ENCODE measurements around the gene HABP2.

The HABP2 gene

GRCh38 chr10:113609704-113610108 is 56.9 kb downstream of the HABP2 start:
- DNase-seq, result no peak

GRCh38 chr10:113610631-113611601 is 58.1 kb downstream of the HABP2 start:
- DNase-seq, result no peak

- DNase-seq, result no peak
These were observed 59.3 kb downstream of the HABP2 start for GRCh38 chr10:113612154-113612553.

- no peak for DNase-seq
These were observed 60.6 kb downstream of the HABP2 start for GRCh38 chr10:113613427-113613826.

GRCh38 chr10:113613977-113614690 is 61.3 kb downstream of the HABP2 start:
- DNase-seq, result no peak

- DNase-seq, result no peak
These were observed 63.6 kb downstream of the HABP2 start for GRCh38 chr10:113616244-113617074.

- DNase-seq, result no peak
These were observed 64.2 kb downstream of the HABP2 start for GRCh38 chr10:113617086-113617485.

GRCh38 chr10:113618338-113618737 is 65.5 kb downstream of the HABP2 start:
- no peak for DNase-seq

- DNase-seq, result no peak
These were observed 66.5 kb downstream of the HABP2 start for GRCh38 chr10:113619401-113619800.

GRCh38 chr10:113620511-113620910 is 67.7 kb downstream of the HABP2 start:
- DNase-seq, result no peak

- no peak for DNase-seq
These were observed 68.1 kb downstream of the HABP2 start for GRCh38 chr10:113620936-113621335.

GRCh38 chr10:113621799-113622198 is 68.9 kb downstream of the HABP2 start:
- no peak for DNase-seq

GRCh38 chr10:113622831-113623230 is 70.0 kb downstream of the HABP2 start:
- DNase-seq, result no peak

- DNase-seq, result no peak
These were observed 72.8 kb downstream of the HABP2 start for GRCh38 chr10:113625461-113626186.

GRCh38 chr10:113626809-113627355 is 74.0 kb downstream of the HABP2 start:
- DNase-seq, result no peak

- DNase-seq, result no peak
These were observed 75.0 kb downstream of the HABP2 start for GRCh38 chr10:113627836-113628235.

- no peak for DNase-seq
These were observed 75.8 kb downstream of the HABP2 start for GRCh38 chr10:113628607-113629153.

GRCh38 chr10:113630929-113631533 is 78.2 kb downstream of the HABP2 start:
- DNase-seq, result no peak

- DNase-seq, result no peak
These were observed 79.0 kb downstream of the HABP2 start for GRCh38 chr10:113631684-113632367.

Measured in activated naive CD4-positive, alpha-beta T cell treated with anti-CD3 and anti-CD28 coated beads, Interleukin-2, amount 50 U/mL, for 16 hours (primary cell).